OCI-LY3 (cell line): ENCODE results near the gene SRSF11.

ENCODE experiments used
- CTCF ChIP-seq: fragments of 200-600, 300-600 bp; sonication (generic); IDR thresholded peaks from 2 replicates; pipeline ENCODE4 v1.5.1; 2014; ENCODE audit warnings: antibody characterized with exemption, low read length, low read depth
- EZH2phosphoT487 ChIP-seq: fragments of 200-600 bp; shearing (Covaris generic); IDR thresholded peaks from 2 replicates; pipeline ENCODE4 v1.6.1; 2018; ENCODE audit warnings: antibody characterized with exemption, mixed run types, low read depth

DNA sequence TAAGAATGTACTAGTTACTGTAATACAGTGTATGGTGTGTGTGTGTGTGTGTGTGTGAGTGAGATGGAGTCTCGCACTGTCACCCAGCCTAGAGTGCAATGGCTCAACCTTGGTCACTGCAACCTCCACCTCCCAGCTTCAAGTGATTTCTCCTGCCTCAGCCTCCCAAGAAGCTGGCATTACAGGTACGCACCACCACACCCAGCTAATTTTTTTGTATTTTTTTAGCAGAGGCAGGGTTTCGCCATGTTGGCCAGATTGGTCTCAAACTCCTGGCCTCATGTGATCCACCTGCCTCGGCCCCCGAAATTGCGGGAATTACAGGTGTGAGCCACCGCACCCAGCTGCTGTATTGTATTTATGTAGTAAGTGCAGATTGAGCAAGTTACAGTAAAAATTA lies 12.9 kb upstream of the SRSF11 start:
- no peak for TF ChIP-seq EZH2phosphoT487
- TF ChIP-seq CTCF, result no peak
